Motor neuron (in vitro differentiated cells): Measurements from ENCODE around the gene KCNH1. TPM values are rescaled to one million over a fixed set of nuclear protein-coding genes. Genes with fewer than 3 reads are reported as not detected.

Source experiments
- ATAC-seq, 8 experiments: fragments of 200-7000 bp; cut with Tn5 transposase; replicated peaks in 6 of 8; 2 replicates each; pipeline ENCODE4 v1.8.0; 2021; ENCODE audit warnings: mild to moderate bottlenecking in 8 of 8, moderate library complexity in 8 of 8
- H3K27ac ChIP-seq, 2 donors: fragments of 250-450 bp; sonication (Bioruptor Pico); 2 replicates each; pipeline ENCODE4 v1.9.0; 2021; ENCODE audit warnings: antibody characterized with exemption in 2 of 2, mild to moderate bottlenecking in 2 of 2, moderate library complexity in 1 of 2
- H3K4me1 ChIP-seq, 2 donors: fragments of 250-450 bp; sonication (Bioruptor Pico); replicated peaks in 1 of 2; 2 replicates each; pipeline ENCODE4 v1.6.1; 2021; ENCODE audit warnings: antibody characterized with exemption in 2 of 2, mild to moderate bottlenecking in 2 of 2, moderate library complexity in 1 of 2
- H3K4me3 ChIP-seq, 5 donors: fragments of 250-450 bp; sonication (Bioruptor Pico); 2 replicates each; pipeline ENCODE4 v1.9.0; 2021; ENCODE audit warnings: antibody characterized with exemption in 5 of 5, mild to moderate bottlenecking in 5 of 5, moderate library complexity in 4 of 5
- WGBS, 10 experiments: fragments of 450-650 bp; shearing (Covaris generic); methylation state at CpG; one replicate each; pipeline ENCODE4 v1.0.0; 2022; 5-methylcytosine and 5-hydroxymethylcytosine counted together
- in situ Hi-C, 9 experiments: fragments of 400-800 bp; cut with MboI; loops; one replicate each; pipeline ENCODE4 v1.15.0; 2021; ENCODE audit warnings: low sequenced_read_pairs in 9 of 9, low pct_unique_long_range_greater_than_20kb in 2 of 9; ENCODE audit not compliant: unreplicated experiment in 9 of 9
- total RNA-seq, 8 experiments: library from RNA; unstranded; fragments of 300-600 nt; gene quantifications; 2 replicates each; pipeline versions ENCODE4 v1.2.3 to v1.2.4, GENCODE V29; 2022

Gene KCNH1
- total RNA-seq, 8 experiments from 2014 or later = 1.2 to 22.5 (median 6.2) TPM

DNA sequence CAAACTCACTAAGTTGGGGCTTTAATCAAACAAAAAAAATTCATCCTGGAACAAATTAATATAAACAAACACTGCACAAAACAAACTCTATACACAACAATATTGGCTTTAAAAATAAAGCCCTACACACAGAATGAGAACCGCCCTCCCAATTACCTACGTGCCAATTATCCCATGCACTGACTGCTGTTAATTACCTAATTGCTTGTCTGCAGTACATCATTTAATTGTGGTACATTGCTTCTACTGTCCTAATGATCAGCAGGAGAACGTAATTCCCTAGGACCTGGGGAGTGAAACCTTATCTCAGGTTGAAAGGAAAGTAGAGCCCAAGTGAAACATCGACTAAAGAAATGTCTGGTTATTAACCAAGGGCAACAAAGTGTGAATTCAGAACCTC, 364.5 kb downstream of the KCNH1 start:
- Histone ChIP-seq H3K4me1 (peaks cover 0 to 3% of the 10 kb centered on the region in 2 donors), H3K27ac (no peak overlapping the region), H3K4me3 (no peak overlapping the region)
- no peak for ATAC-seq
- 23 to 100% (median 89%) methylated on average over 1 to 4 of the region's 4 CpGs for WGBS, 10 experiments
- in situ Hi-C loops = no loop called here

DNA sequence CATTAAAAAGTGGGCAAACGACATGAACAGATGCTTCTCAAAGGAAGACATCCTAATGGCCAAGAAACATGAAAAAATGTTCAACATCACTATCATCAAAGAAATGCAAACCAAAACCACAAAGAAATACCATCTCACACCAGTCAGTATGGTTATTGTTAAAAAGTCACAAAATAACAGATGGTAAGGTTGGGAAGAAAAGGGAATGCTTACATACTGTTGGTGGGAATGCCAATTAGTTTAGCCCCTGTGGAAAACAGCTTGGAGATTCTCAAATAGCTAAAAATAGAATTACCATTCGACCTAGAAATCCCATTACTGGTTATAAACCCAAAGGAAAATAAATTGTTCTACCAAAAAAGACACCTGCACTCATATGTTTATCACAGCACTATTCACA, 369.4 kb downstream of the KCNH1 start:
- ATAC-seq = no peak
- 0 to 67% (median 33%) methylated on average over 2 of the region's 2 CpGs; no CpG with 5 or more reads in 2 of the 10 experiments for WGBS, 10 experiments

DNA sequence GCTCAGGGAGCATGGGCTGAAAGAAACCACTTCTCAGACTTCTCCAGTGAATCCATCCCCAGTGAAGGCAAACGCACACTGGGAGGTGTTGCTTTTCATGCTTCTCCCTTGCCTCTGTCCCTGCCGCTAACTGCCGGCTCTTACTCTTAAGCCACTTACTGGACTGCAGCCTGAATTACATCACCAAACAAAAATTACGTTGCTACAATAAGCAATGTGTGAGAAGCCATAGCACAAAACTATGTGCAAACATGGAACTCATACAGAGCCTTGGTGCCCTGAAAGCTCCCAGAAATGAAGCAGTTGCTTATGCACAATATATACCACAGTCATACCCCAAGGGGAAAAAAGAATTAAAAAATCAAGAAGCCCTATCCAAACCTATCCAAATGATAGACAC, 375.2 kb downstream of the KCNH1 start:
- H3K27ac ChIP-seq = no peak overlapping the region
- peak in 3 of 8 experiments; percentile 6 to 28 (median 26) for ATAC-seq
- in situ Hi-C loops = no loop called here

More for the DNA sequence above, 369.4 kb downstream of the KCNH1 start:
- Histone ChIP-seq H3K27ac (no peak overlapping the region), H3K4me3 (no peak overlapping the region), H3K4me1 (no peaks in the 10 kb centered on the region)
- in situ Hi-C loops = no loop called here

DNA sequence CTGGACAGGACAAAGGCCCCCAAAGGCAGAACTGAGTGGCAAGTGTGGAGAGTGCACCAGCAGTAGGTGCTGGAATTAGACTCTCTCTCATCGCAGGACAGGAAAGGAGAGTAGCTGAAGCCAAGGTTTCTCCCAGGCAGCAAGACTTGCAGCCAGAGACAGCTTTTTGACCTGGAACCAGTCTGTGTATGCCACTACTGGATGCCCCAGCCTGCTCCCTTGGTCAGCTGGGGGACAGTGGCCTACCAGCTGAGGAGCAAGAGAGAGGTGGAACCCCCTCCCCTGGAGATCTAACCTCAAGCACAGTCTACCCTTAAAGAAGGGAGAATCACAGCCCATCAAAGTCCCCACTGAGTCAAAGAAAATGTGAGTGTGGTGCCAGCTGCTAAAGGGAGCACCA, 375.7 kb downstream of the KCNH1 start:
- in situ Hi-C loops = no loop called here
- Histone ChIP-seq H3K4me3 (no peak overlapping the region), H3K27ac (no peak overlapping the region), H3K4me1 (peaks cover 23 to 27% of the 10 kb centered on the region in 2 donors)
- 0 to 100% (median 83%) methylated on average over 1 of the region's 1 CpG; no CpG with 5 or more reads in 5 of the 10 experiments for WGBS, 10 experiments
- ATAC-seq = no peak

More for the DNA sequence above, 375.2 kb downstream of the KCNH1 start:
- Histone ChIP-seq H3K4me3 (no peak overlapping the region), H3K4me1 (peaks cover 23 to 27% of the 10 kb centered on the region in 2 donors)
- WGBS, 10 experiments = 8 to 100% (median 89%) methylated on average over 2 to 4 of the region's 4 CpGs; no CpG with 5 or more reads in 2 of the 10 experiments

DNA sequence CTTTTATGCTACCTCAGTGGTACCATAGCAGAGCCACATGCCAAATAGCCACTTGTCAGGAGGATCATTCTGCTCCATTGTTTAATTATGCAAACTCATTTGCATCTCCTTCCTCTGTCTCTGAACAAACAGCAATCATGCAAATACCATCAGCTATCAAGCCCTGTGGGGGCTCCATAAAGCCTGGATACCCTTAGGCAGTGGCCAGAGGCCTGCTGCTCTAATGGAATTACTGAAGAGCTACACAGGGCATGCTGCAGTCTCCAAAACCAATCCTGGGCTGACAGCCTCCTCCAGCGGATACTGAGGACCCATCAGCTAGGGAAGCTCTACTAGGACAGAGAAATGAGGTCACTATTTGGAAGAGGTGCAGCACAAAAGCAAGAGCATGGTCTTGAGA, 376.3 kb downstream of the KCNH1 start:
- WGBS, 10 experiments = 44 to 100% (median 80%) methylated on average over 1 of the region's 1 CpG; no CpG with 5 or more reads in 7 of the 10 experiments
- peak in 1 of 8 experiments; percentile 10 for ATAC-seq
- H3K4me3 ChIP-seq = no peak overlapping the region
- peaks cover 23 to 27% of the 10 kb centered on the region in 2 donors for H3K4me1 ChIP-seq
- in situ Hi-C loops = no loop called here
- no peak overlapping the region for H3K27ac ChIP-seq

DNA sequence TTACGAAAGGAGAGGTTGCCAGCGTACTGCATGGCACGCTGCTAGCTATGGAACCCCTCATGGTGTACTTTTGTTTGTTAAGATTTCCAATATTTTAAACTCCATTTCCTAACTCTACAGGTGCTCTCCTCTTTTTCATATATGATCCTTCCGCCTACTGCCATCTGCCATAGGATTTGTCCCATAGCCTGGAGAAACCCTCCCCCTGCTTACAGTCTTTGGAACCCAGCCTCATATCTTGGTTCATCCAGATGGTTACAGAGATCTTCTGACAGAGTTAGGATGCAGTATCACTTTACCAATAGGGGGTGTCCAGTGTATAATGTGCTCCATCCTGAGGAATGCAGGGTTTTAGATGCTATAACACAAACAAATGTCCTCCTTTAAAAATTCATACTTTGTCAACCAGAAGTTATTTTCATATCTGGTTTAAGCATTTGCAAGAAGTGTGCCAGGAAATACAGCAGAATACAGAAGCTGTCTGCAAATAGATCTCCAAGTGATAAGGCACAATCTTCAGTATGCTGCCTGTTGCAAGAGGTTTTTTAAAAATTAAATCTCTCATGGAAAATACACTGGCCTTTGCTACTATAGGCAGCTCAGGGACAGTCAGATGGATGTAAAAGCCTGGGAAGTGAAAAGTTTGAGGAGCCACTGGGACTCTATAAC, 377.8 kb downstream of the KCNH1 start:
- in situ Hi-C loops = no loop called here
- peaks cover 23 to 27% of the 10 kb centered on the region in 2 donors for H3K4me1 ChIP-seq
- no peak overlapping the region for H3K27ac ChIP-seq
- 20 to 100% (median 94%) methylated on average over 1 to 4 of the region's 4 CpGs; no CpG with 5 or more reads in 2 of the 10 experiments for WGBS, 10 experiments
- ATAC-seq = peak in 2 of 8 experiments; percentile 22 to 53
- no peak overlapping the region for H3K4me3 ChIP-seq

DNA sequence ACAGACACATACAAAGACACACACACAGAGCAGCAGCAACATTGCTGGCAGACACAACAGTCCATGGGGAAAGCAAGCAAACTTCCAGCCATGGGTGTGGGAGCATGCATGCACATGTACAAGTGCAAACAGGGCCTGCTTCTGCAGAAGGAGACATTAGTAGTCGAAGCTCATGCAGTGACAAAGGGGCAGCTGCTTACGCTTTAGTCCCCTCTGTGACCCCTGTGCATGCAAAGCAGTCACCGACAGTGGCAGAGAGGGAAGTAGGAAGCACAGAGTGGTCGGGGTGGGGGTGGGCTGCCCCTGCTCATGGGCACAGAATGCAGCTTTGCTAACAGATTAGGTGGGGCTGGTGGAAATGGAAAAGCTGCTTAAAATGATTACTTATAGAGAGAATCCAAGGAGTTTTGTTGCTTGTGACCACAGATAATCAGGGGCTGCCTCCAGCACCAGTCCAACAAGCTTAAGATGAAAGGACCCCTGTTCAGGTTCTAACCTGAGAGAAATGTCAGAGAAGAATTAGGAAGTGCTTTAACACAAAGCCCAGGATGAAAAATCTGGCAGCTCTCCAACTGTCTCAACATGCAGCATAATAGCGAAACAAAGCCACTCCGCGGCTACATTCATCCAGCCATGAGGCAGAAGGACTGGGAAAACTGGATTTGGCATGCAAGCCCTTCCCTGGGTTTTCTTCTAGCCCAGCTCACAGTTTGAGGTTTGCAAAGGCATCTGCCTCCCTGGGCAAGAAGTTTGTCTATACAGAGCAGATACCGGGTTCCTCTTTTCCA, 378.9 kb downstream of the KCNH1 start:
- no peak overlapping the region for H3K4me3 ChIP-seq
- in situ Hi-C loops = no loop called here
- peak; percentile 63 to 93 (median 88) for ATAC-seq
- WGBS, 10 experiments = 0 to 33% (median 9%) methylated on average over 2 to 8 of the region's 8 CpGs; no CpG with 5 or more reads in 1 of the 10 experiments
- peaks cover 23 to 27% of the 10 kb centered on the region in 2 donors for H3K4me1 ChIP-seq
- peak overlapping the region; percentile 64 to 74 for H3K27ac ChIP-seq

DNA sequence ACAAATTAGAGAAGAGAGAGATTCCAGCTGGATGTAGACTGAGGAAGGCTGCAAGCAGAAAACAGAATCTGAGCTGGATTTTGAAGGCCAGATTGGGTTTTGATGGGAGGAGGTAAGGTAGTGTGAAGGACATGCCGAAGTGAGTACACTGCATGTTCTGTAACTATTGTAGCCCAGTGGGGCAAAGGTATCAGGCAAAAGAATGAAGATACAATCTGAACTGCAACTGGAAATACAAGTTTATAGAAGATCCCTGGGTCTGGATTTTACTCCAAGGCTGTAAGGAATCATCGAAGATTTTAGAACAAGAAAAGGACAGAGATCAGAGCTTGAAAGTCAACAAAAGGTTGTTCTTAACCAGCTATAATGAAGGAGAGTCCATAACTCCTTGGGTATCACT, 382.0 kb downstream of the KCNH1 start:
- Histone ChIP-seq H3K4me3 (no peak overlapping the region), H3K27ac (no peak overlapping the region), H3K4me1 (peaks cover 26% of the 10 kb centered on the region in 2 donors)
- in situ Hi-C loops = no loop called here
- ATAC-seq = no peak
- 0 to 92% (median 58%) methylated on average over 1 to 2 of the region's 2 CpGs; no CpG with 5 or more reads in 3 of the 10 experiments for WGBS, 10 experiments

DNA sequence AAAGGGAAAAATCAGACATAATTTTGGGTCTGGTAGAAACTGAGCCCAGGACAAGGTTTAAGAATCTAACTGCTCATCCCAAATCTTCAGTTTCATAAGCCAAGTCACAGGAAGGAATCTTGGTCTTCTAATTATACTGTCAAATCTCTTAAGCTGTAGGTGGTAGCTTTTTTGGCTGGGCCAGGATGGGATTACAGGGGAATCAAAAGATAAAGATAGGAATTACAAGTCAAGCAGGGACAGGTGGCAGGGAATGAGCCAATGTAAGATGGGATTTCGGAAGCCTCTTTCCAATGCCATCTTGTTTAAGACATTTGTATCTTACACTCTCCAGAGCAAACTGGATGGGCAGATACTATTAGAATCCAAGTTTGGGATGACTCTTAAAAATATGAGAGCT, 383.5 kb downstream of the KCNH1 start:
- no peak overlapping the region for H3K27ac ChIP-seq
- ATAC-seq = no peak
- in situ Hi-C loops = no loop called here

DNA sequence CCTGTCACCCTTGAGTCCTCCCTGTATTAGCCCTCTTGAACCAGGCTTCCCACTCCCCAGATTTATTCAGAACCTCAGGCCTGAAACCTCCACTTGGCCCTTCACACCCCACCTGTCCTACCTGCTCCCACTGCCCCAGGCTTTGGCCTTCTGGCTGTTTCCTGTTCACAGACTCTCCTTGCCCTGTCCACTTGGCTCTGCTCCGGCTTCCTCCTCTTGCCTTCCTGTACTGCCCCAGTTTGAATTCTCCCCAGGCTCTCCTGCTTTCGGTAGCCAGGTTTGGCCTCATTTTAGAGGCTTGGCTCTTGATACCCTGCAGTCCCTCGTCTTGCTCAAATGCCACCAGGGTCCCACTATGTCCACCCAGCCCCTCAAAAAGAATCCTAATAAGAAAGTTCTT, 385.2 kb downstream of the KCNH1 start:
- H3K27ac ChIP-seq = no peak overlapping the region
- H3K4me1 ChIP-seq = peaks cover 0 to 2% of the 10 kb centered on the region in 2 donors
- 60 to 100% (median 89%) methylated on average over 1 to 3 of the region's 3 CpGs; no CpG with 5 or more reads in 5 of the 10 experiments for WGBS, 10 experiments
- in situ Hi-C loops = no loop called here
- ATAC-seq = no peak
- no peak overlapping the region for H3K4me3 ChIP-seq

More for the DNA sequence above, 383.5 kb downstream of the KCNH1 start:
- WGBS, 10 experiments = 50 to 100% (median 90%) methylated on average over 1 of the region's 1 CpG; no CpG with 5 or more reads in 4 of the 10 experiments
- no peak overlapping the region for H3K4me3 ChIP-seq
- peaks cover 12 to 17% of the 10 kb centered on the region in 2 donors for H3K4me1 ChIP-seq

DNA sequence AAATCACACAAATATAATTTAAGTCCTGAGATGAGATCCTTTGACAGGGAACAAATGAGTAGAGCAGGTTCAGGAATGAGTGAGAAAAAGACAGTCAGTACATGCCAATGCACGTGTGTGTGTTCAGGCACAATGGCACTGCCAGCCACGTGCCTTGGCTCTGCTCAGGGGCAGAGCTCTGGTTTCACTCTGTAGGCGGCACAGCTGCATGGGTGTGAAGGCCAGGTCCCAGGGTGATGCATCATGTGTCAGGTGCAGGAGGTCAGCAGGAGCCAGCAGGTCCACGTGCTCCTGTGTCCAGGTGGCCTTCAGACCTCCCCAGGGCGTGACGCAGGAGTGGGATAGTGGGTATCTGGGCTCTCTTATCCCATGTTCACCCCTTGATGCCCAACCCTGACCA, 386.1 kb downstream of the KCNH1 start:
- in situ Hi-C loops = no loop called here
- no peak for ATAC-seq
- 20 to 91% (median 72%) methylated on average over 1 to 6 of the region's 6 CpGs; no CpG with 5 or more reads in 3 of the 10 experiments for WGBS, 10 experiments
- H3K27ac ChIP-seq = no peak overlapping the region
- H3K4me3 ChIP-seq = no peak overlapping the region
- H3K4me1 ChIP-seq = peaks cover 0 to 2% of the 10 kb centered on the region in 2 donors

DNA sequence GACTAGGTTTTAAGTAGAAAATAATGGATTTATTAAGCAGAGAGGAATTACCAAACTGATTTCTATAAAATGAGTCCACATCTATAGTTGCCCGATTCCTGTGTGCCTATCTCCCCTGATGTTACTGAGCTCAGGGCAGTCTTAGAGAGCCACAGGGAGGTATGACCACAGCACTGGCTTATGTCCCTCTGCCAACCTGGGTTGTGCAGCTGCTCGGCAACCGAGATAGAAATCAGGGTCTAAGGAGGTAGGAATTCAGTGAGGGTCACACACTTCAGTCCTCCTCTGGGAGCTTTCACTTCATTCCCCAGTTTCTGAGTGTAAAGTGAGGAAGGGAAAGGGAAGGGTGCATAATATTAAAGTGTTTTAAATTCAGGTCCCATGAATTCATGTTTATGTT, 386.8 kb downstream of the KCNH1 start:
- Histone ChIP-seq H3K4me3 (no peak overlapping the region), H3K4me1 (peaks cover 2 to 6% of the 10 kb centered on the region in 2 donors), H3K27ac (no peak overlapping the region)
- in situ Hi-C loops = no loop called here
- WGBS, 10 experiments = 27 to 100% (median 68%) methylated on average over 1 to 3 of the region's 3 CpGs; no CpG with 5 or more reads in 3 of the 10 experiments
- ATAC-seq = peak in 1 of 8 experiments; percentile 36
